Ishikawa (cell line): Measurements from ENCODE around the gene C16orf90.

Source experiments
- CEBPB ChIP-seq: IDR thresholded peaks from 2 replicates; pipeline ENCODE4 v1.6.1; 2012
- CREB1 ChIP-seq: IDR thresholded peaks from 2 replicates; pipeline ENCODE4 v1.6.1; 2012; ENCODE audit warnings: low read depth
- EGR1 ChIP-seq: IDR thresholded peaks from 2 replicates; pipeline ENCODE4 v1.6.1; 2012
- EP300 ChIP-seq: IDR thresholded peaks from 2 replicates; pipeline ENCODE4 v1.6.1; 2012; ENCODE audit warnings: borderline replicate concordance
- FOXM1 ChIP-seq: IDR thresholded peaks from 2 replicates; pipeline ENCODE4 v1.6.1; 2012; ENCODE audit warnings: low read depth, borderline replicate concordance
- NFIC ChIP-seq: IDR thresholded peaks from 2 replicates; pipeline ENCODE4 v1.6.1; 2012
- RAD21 ChIP-seq: IDR thresholded peaks from 2 replicates; pipeline ENCODE4 v1.6.1; 2012; ENCODE audit warnings: low read depth
- TAF1 ChIP-seq: IDR thresholded peaks from 2 replicates; pipeline ENCODE4 v1.6.1; 2012; ENCODE audit warnings: low read depth, mild to moderate bottlenecking
- TCF12 ChIP-seq: IDR thresholded peaks from 2 replicates; pipeline ENCODE4 v1.6.1; 2012; ENCODE audit warnings: low read depth
- TEAD4 ChIP-seq: IDR thresholded peaks from 2 replicates; pipeline ENCODE4 v1.6.1; 2012
- YY1 ChIP-seq: IDR thresholded peaks from 2 replicates; pipeline ENCODE4 v1.6.1; 2012; ENCODE audit warnings: low read depth
- ZBTB7A ChIP-seq: IDR thresholded peaks from 2 replicates; pipeline ENCODE4 v1.6.1; 2012; ENCODE audit warnings: low read depth
- TF ChIP-seq, protein P1 (sequence below): IDR thresholded peaks from 2 replicates; pipeline ENCODE4 v1.6.1; 2012
- TF ChIP-seq, protein P2 (sequence below): IDR thresholded peaks from 2 replicates; pipeline ENCODE4 v1.6.1; 2012
- TF ChIP-seq, protein P3 (sequence below): IDR thresholded peaks from 2 replicates; pipeline ENCODE4 v1.6.1; 2012; ENCODE audit warnings: low read depth, mild to moderate bottlenecking

Gene C16orf90

DNA sequence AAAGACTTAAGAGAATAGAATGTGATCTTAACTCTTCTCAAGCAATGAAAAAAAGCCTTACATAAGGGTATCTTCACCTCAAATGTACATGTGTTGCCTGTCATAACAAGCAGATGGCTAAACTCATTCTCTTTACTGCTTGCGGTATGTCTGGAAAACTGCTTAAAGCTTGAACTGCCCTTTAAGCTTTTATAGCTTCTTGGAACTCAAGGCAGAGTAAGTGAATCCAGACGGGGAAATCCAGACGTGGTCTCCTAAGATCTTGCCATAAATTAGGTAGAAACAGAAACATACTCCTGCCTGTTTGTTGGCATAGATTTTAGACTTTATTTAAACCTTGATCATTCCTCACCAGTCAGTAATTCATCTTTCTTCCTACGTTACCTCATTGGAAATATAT lies 25.1 kb upstream of the C16orf90 start:
- TF ChIP-seq TAF1 (no peak), EGR1 (no peak), RAD21 (no peak), TCF12 (no peak), YY1 (no peak), CEBPB (no peak), CREB1 (no peak), NFIC (no peak), TEAD4 (no peak), FOXM1 (no peak), ZBTB7A (no peak), EP300 (no peak)
- TF ChIP-seq, protein P1, sequence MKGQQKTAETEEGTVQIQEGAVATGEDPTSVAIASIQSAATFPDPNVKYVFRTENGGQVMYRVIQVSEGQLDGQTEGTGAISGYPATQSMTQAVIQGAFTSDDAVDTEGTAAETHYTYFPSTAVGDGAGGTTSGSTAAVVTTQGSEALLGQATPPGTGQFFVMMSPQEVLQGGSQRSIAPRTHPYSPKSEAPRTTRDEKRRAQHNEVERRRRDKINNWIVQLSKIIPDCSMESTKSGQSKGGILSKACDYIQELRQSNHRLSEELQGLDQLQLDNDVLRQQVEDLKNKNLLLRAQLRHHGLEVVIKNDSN: no peak
- TF ChIP-seq, protein P2, sequence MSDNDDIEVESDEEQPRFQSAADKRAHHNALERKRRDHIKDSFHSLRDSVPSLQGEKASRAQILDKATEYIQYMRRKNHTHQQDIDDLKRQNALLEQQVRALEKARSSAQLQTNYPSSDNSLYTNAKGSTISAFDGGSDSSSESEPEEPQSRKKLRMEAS: no peak
- TF ChIP-seq, protein P3, sequence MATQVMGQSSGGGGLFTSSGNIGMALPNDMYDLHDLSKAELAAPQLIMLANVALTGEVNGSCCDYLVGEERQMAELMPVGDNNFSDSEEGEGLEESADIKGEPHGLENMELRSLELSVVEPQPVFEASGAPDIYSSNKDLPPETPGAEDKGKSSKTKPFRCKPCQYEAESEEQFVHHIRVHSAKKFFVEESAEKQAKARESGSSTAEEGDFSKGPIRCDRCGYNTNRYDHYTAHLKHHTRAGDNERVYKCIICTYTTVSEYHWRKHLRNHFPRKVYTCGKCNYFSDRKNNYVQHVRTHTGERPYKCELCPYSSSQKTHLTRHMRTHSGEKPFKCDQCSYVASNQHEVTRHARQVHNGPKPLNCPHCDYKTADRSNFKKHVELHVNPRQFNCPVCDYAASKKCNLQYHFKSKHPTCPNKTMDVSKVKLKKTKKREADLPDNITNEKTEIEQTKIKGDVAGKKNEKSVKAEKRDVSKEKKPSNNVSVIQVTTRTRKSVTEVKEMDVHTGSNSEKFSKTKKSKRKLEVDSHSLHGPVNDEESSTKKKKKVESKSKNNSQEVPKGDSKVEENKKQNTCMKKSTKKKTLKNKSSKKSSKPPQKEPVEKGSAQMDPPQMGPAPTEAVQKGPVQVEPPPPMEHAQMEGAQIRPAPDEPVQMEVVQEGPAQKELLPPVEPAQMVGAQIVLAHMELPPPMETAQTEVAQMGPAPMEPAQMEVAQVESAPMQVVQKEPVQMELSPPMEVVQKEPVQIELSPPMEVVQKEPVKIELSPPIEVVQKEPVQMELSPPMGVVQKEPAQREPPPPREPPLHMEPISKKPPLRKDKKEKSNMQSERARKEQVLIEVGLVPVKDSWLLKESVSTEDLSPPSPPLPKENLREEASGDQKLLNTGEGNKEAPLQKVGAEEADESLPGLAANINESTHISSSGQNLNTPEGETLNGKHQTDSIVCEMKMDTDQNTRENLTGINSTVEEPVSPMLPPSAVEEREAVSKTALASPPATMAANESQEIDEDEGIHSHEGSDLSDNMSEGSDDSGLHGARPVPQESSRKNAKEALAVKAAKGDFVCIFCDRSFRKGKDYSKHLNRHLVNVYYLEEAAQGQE: no peak

DNA sequence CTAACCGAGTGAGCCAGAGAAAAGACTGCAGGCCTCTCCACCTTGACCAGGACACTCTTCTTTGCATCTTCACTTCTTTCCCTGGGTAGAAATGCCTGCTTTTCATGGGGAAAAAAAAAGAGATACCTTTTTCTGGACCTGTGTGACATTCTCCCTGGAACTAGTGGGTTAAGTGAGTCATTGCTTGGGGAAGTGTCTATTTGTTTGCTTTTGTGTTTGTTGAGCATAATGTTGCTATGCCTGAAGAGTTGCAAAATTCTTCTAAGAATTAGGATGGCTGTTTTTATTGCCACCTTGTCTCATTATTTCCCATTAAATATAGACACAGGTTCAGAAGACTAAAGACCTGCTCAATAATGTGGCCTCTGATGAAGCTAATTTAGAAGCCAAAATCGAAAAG lies 24.3 kb upstream of the C16orf90 start:
- TF ChIP-seq TEAD4: no peak
- TF ChIP-seq RAD21: no peak
- TF ChIP-seq, protein P1: no peak
- TF ChIP-seq, protein P2: no peak
- TF ChIP-seq CREB1: no peak
- TF ChIP-seq, protein P3: no peak
- TF ChIP-seq NFIC: no peak
- TF ChIP-seq TAF1: no peak

DNA sequence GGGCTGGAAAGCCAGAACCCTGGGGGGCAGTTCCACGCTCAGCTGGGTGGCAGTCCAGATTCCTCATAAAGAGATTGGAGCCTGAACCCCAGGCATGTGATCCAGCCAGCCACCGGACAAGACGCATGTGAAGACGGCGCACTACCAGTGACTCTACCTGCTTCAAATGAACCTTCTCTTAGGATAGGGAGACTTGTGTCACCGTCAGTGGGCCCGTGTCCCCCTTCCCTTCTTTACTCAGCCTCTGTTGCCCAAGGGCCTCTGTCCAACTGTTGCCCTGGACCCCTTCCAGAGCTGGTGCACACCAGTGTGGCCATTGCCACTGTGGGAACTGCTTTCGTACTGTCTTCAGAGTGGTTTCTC lies 23.7 kb upstream of the C16orf90 start:
- TF ChIP-seq EGR1: no peak
- TF ChIP-seq FOXM1: no peak
- no peak for TF ChIP-seq RAD21
- no peak for TF ChIP-seq TEAD4
- TF ChIP-seq, protein P3: no peak
- TF ChIP-seq, protein P2: no peak
- TF ChIP-seq, protein P1: no peak
- no peak for TF ChIP-seq ZBTB7A
- no peak for TF ChIP-seq NFIC
- no peak for TF ChIP-seq YY1
- TF ChIP-seq EP300: no peak
- no peak for TF ChIP-seq TAF1
- no peak for TF ChIP-seq CREB1
- no peak for TF ChIP-seq CEBPB
- no peak for TF ChIP-seq TCF12

DNA sequence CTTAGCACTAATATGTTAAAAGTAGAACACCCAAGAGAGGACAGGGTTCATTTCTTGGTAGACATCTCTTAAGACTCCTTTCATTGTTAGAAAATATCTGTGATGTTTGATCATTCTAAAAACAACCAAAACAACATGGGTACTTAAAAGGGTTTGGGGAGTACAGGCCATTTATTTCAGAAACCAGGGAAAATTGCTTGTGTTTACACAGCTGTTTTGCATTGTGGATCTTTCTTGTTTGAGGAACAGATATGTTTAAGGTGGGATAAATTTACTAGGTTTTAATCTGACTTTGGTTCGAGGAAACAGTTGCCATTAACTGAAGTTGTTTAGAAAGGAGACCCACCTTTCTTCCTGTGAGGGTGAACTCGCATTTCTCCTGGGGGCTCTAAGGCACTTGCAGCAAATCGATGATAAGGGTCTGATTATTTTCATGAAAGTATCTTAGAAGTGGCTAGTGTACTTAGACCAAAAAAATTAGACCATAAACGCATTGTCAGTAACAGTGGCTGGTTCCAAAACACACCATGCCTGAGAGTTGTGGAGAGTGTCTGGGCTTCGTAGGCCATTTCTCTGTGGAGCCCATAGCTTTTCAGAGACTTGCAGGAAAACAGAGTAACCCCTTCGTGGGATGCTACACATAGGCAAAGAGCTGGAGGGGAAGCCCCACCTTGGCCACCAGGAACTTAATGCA lies 23.1 kb upstream of the C16orf90 start:
- TF ChIP-seq CREB1 (no peak), YY1 (no peak), EP300 (no peak), TCF12 (no peak), ZBTB7A (no peak)
- TF ChIP-seq, protein P2: no peak
- TF ChIP-seq, protein P1: no peak
